ENCODE measurements around the gene ERGIC3. TPM values are rescaled to one million over a fixed set of nuclear protein-coding genes. Genes with fewer than 3 reads are reported as not detected.
"Not testable (repeated sequence)": the region's sequence is repeated elsewhere in the genome, so short reads cannot be mapped to it uniquely, and the experiment has no call there.

ERGIC3 gene
- total and polyA plus RNA-seq, 8 donors, result 197 to 390 (median 365) TPM

GRCh38 chr20:35517125-35517524 is 24.8 kb upstream of the ERGIC3 start:
- H3K4me1 ChIP-seq, result no peaks in the 10 kb centered on the region
- TF ChIP-seq CTCF (IDR thresholded peaks at IDR 0.05), result no peak
- H3K4me3 ChIP-seq, result no peak overlapping the region
- H3K36me3 ChIP-seq, result peaks cover 0 to 28% of the 10 kb centered on the region in 2 donors
- no peak overlapping the region for H3K27ac ChIP-seq
- no peak for ATAC-seq
- H3K9me3 ChIP-seq, result no peaks in the 10 kb centered on the region
- no peak for DNase-seq
- intact Hi-C loops (cut with DNase I), result no loop called here
- no peaks in the 10 kb centered on the region for H3K27me3 ChIP-seq

DNA sequence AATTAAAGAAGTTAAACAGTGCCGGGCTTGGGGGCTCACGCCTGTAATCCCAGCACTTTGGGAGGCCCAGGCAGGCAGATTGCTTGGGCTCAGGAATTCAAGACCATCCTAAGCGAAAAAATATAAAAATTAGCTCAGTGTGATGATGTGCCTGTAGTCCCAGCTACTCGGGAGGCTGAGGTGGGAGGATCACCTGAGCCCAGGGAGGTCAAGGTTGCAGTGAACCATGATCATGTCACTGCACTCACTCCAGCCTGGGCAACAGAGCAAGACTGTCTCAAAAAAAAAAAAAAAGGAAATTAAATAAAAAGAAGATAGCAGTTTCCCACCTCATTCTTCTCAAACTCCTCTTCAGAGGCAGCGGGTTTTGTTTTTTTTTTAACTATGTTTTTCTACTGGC is 24.1 kb upstream of the ERGIC3 start:
- peaks cover 0 to 22% of the 10 kb centered on the region in 2 donors for H3K36me3 ChIP-seq
- H3K27me3 ChIP-seq; H3K4me1 ChIP-seq; H3K9me3 ChIP-seq; ATAC-seq; H3K27ac ChIP-seq; intact Hi-C loops (cut with DNase I); DNase-seq; H3K4me3 ChIP-seq: not testable (repeated sequence)

- H3K27ac ChIP-seq, result no peak overlapping the region
- no peak for ATAC-seq
- H3K4me1 ChIP-seq, result no peaks in the 10 kb centered on the region
- H3K9me3 ChIP-seq, result no peaks in the 10 kb centered on the region
- no peak for TF ChIP-seq CTCF (IDR thresholded peaks at IDR 0.05)
- peaks cover 0 to 11% of the 10 kb centered on the region in 2 donors for H3K36me3 ChIP-seq
- DNase-seq, result peak in 1 of 4 donors; percentile 39
- H3K27me3 ChIP-seq, result no peaks in the 10 kb centered on the region
- intact Hi-C loops (cut with DNase I), result no loop called here
- H3K4me3 ChIP-seq, result no peak overlapping the region
These were observed 22.9 kb upstream of the ERGIC3 start for GRCh38 chr20:35518955-35519354.

- Histone ChIP-seq H3K36me3 (no peaks in the 10 kb centered on the region), H3K27ac (no peak overlapping the region), H3K27me3 (no peaks in the 10 kb centered on the region), H3K4me3 (no peak overlapping the region), H3K9me3 (no peaks in the 10 kb centered on the region), H3K4me1 (no peaks in the 10 kb centered on the region)
- TF ChIP-seq CTCF (IDR thresholded peaks at IDR 0.05), result peak; percentile 27 to 29
- DNase-seq (no peak), ATAC-seq (peak; percentile 26)
- intact Hi-C loops (cut with DNase I), result no loop called here
These were observed 18.5 kb upstream of the ERGIC3 start for GRCh38 chr20:35523298-35523888.

DNA sequence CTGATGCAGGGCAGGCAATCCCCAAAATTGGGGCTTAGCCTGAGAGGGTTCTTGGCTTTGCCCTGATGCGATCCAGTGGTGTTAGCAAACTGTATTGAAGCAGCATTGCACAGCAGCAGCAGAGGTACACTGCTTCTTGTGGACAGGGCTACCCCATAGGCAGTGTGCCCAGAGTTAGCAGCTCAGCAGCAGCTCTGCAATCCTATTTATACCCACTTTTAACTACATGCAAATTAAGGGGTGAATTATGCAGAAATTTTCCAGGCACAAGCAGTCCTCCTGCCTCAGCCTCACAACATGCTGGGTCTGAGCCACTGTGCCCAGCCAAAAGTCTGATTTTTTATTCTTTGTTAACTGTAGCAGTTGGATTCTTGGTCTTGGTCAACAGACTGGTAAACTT is 16.2 kb upstream of the ERGIC3 start:
- no peaks in the 10 kb centered on the region for H3K9me3 ChIP-seq
- no peak overlapping the region for H3K4me3 ChIP-seq
- DNase-seq (no peak), ATAC-seq (no peak)
- no peaks in the 10 kb centered on the region for H3K4me1 ChIP-seq
- TF ChIP-seq CTCF (IDR thresholded peaks at IDR 0.05), result no peak
- H3K36me3 ChIP-seq, result no peaks in the 10 kb centered on the region
- intact Hi-C loops (cut with DNase I), result no loop called here
- no peak overlapping the region for H3K27ac ChIP-seq
- H3K27me3 ChIP-seq, result no peaks in the 10 kb centered on the region

Measured in left lung (tissue), 10 donors.